Mucosa of rectum (tissue), 2 donors: ENCODE measurements around the gene CADM1.

Experiments used
- H3K27ac ChIP-seq, 2 donors: one replicate each; pipeline ENCODE4 v1.7.0; 2013; ENCODE audit warnings: inconsistent platforms in 2 of 2, low read depth in 2 of 2, low read length in 2 of 2
- H3K27me3 ChIP-seq, 2 donors: one replicate each; pipeline ENCODE4 v1.7.0; 2013; ENCODE audit warnings: low read length in 2 of 2; ENCODE audit not compliant: control insufficient read depth in 2 of 2, insufficient read depth in 2 of 2
- H3K36me3 ChIP-seq, 2 donors: one replicate each; pipeline ENCODE4 v1.7.0; 2013; ENCODE audit warnings: low read length in 2 of 2; ENCODE audit not compliant: control insufficient read depth in 2 of 2, insufficient read depth in 2 of 2
- H3K4me1 ChIP-seq, 2 donors: one replicate each; pipeline ENCODE4 v1.7.0; 2013; ENCODE audit warnings: low read length in 2 of 2, mild to moderate bottlenecking in 1 of 2; ENCODE audit not compliant: control insufficient read depth in 2 of 2, insufficient read depth in 2 of 2
- H3K4me3 ChIP-seq, 2 donors: one replicate each; pipeline ENCODE4 v1.7.0; 2013; ENCODE audit warnings: low read length in 2 of 2
- H3K9ac ChIP-seq, 2 donors: one replicate each; pipeline ENCODE4 v1.7.0; 2013; ENCODE audit warnings: low read length in 2 of 2, low read depth in 1 of 2, mild to moderate bottlenecking in 1 of 2
- H3K9me3 ChIP-seq, 2 donors: one replicate each; pipeline ENCODE4 v1.7.0; 2013; ENCODE audit warnings: low read length in 2 of 2; ENCODE audit not compliant: control insufficient read depth in 2 of 2
- donor health status: healthy.
- donor health status: Normal muscosa, but diverticular disease.

CADM1 gene

DNA sequence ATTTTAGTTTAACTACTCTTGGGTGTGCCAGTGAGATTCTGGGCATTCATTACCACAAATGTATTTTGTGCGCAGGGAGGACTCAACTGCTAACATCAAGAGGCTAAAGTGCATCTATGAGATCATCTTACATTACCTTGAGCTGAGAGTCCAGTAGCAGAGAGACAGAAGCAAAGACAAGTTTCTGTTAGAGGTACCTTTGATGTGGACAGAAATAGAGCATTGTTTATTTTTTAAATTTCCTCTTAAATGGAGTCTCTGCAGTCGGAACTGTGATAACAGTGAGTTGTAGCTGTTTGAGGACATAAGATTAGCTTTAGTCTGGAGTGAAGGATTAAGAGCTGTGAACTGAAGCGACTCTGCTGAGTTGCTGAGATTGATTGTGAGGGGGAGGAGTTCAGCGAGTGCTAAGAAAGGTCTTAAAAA is 297.0 kb downstream of the CADM1 start:
- Histone ChIP-seq H3K4me3 (no peak overlapping the region), H3K4me1 (peaks cover 0 to 9% of the 10 kb centered on the region in 2 donors), H3K9ac (no peak overlapping the region), H3K27me3 (no peaks in the 10 kb centered on the region), H3K27ac (no peak overlapping the region), H3K9me3 (no peaks in the 10 kb centered on the region), H3K36me3 (no peaks in the 10 kb centered on the region)

DNA sequence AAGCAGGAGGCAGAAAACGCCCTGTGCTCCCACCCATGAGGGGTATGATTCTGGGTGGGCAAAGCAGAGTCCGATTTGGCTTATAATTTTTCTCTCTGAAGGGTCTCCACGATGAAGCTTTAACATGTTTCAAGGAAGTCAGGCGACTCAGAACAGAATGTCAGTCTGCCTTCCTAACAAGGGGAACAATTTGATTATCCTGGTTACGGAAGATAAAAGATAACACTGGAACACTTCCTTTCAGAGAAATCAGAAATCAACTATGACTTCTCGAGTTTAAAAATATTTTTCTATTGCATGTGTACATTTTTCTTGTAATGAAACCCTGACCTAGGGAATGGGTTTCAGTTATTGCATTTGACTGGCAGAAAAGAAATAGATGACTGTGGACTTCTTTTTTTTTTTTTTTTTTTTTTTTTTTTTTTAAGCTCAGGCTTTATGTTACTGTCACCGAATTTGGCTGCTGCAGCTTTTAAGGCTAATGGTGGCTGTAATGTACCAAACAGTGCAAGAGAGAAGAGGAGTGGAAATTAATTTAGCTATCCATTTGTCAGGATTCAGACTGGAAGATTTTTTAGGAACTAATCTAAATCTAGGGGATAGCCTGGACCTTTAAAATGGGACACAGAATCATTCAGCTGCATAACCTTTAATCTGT is 297.7 kb downstream of the CADM1 start:
- H3K9me3 ChIP-seq, result no peaks in the 10 kb centered on the region
- H3K27ac ChIP-seq, result no peak overlapping the region
- H3K4me3 ChIP-seq, result no peak overlapping the region
- no peaks in the 10 kb centered on the region for H3K36me3 ChIP-seq
- H3K4me1 ChIP-seq, result peaks cover 0 to 9% of the 10 kb centered on the region in 2 donors
- H3K27me3 ChIP-seq, result no peaks in the 10 kb centered on the region
- no peak overlapping the region for H3K9ac ChIP-seq

DNA sequence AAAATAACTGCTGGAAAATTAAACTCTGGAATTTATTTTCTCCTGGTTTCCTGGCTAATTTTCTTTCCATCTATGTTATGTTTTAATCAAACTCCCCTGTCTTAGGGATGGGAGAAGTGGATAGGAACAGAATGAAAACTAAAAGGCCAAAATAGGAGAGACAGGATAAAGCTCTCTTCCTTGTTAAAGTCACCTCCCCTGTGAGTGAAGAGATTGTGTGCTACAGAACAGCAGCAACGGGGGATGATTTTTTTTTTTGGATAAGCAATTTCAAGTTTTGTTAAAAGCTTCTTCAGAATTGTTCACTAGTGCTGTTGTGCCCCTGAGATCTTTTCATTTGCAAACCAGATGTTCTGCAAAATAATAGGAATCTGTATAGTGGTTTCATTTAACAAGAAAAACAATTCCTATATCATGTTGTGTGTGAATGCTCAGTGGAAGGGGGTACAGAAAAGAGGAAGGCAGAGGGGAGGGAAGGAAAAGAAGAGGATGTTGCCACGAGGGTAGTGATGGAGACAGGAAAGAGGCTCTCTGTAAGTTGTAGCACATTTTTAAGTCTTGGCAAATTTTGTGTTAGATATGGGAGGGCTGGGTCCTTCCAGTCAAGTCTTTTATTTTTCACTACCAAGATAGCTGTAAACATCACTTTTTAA is 301.2 kb downstream of the CADM1 start:
- Histone ChIP-seq H3K36me3 (no peaks in the 10 kb centered on the region), H3K9ac (no peak overlapping the region), H3K27me3 (no peaks in the 10 kb centered on the region), H3K4me3 (no peak overlapping the region), H3K27ac (no peak overlapping the region), H3K9me3 (no peaks in the 10 kb centered on the region), H3K4me1 (peaks cover 0 to 8% of the 10 kb centered on the region in 2 donors)

DNA sequence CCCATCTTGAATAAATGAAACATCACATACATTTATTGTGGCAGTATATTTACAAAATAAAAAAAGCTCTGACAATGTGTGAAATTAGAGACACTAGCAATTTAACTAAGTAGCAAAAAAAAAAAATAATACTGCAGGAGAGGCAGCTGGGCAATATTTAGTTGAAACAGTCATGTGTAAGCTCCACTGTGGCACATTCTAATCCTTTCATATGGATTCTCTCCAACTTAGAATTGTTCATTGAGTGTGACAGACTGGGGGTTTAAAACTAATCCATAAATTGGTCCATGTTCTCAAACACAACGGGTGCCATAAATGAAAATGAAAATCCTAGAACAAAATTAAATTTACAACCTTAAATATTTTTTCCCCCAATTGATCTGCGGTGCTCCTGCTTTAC is 302.1 kb downstream of the CADM1 start:
- Histone ChIP-seq H3K27ac (no peak overlapping the region), H3K27me3 (no peaks in the 10 kb centered on the region), H3K4me1 (no peaks in the 10 kb centered on the region), H3K4me3 (no peak overlapping the region), H3K9me3 (no peaks in the 10 kb centered on the region), H3K9ac (no peak overlapping the region), H3K36me3 (no peaks in the 10 kb centered on the region)

DNA sequence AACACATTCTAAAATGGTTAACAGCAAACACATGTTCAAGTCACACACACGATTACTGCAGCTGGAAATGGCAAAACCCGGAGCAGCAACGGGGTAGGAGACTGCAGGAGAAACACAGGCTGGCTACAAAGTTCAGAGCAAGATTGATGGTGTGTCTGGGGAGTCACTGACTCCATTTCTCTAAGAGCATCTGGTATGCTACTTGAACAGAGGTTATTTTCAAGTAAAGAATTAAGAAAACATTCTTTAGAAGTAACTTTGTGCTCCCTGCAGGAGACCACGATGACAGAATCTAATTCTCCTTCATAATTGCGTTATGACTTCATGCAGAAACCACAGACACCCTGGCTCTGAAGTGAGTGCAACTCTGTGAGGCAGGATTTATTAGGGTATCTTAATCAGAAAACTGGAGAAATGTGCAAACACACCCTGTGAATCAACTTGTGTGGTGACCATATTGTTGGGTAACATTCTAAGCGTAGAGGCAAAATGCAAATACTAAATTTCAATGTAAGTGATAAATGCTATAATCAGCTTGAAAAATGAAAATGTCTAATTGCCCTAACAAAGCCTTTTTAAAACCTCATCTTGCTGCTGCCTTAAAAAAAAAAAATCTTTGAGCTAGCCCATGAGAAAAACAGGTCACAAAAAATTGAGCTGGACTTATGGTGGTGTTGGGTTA is 303.0 kb downstream of the CADM1 start:
- no peaks in the 10 kb centered on the region for H3K9me3 ChIP-seq
- H3K4me3 ChIP-seq, result no peak overlapping the region
- H3K27me3 ChIP-seq, result no peaks in the 10 kb centered on the region
- H3K4me1 ChIP-seq, result no peaks in the 10 kb centered on the region
- no peaks in the 10 kb centered on the region for H3K36me3 ChIP-seq
- no peak overlapping the region for H3K27ac ChIP-seq
- no peak overlapping the region for H3K9ac ChIP-seq

DNA sequence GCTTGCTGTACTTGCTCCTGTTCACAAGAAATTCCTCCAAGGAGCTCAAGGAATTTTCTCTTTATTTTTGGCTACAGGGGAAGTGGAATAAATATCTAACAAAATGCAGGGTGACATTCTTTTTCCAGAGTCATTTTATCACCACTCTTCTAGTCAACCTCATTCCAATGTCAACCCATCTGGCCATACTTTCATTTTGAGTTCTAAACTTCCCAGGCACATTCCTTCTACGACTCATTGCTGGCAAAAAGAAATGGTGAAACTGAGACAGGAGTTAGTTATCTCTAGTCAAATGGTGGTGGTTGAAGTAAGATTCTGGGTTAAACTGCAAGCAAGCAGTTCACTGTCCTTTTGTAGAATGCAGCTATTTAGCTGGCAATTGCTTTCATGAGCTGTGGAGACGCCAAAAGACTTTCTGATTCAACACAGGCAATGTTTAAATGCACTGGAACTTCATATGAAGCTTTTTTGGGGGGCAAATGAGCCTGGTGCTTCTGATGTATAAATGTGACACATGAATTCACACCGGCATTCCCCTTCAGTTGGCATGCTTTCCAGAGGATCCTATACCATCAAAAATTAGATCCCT is 304.6 kb downstream of the CADM1 start:
- Histone ChIP-seq H3K36me3 (no peaks in the 10 kb centered on the region), H3K4me3 (no peak overlapping the region), H3K9me3 (no peaks in the 10 kb centered on the region), H3K4me1 (no peaks in the 10 kb centered on the region), H3K9ac (no peak overlapping the region), H3K27ac (no peak overlapping the region), H3K27me3 (no peaks in the 10 kb centered on the region)

DNA sequence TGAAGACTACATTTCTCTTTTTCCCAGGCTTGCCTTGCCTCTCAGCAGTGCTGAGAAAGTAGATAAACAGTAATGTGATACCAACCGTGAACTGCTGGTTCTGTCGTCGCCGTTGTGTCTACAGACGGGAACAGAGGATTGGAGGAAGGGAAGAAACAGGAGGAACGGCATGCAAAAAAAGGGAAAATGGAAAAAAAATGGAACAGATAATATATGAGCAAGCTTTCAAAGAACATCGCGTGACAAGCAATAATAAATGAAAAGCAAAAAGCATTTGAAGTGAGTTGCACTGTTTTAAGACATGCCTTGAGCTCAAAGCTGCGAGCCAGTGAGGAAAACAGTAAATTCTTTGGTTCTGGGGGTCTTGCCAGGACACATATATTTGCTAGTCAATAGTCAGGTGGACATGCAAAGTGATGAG is 305.9 kb downstream of the CADM1 start:
- Histone ChIP-seq H3K4me1 (no peaks in the 10 kb centered on the region), H3K27me3 (no peaks in the 10 kb centered on the region), H3K9me3 (no peaks in the 10 kb centered on the region), H3K27ac (no peak overlapping the region), H3K36me3 (no peaks in the 10 kb centered on the region), H3K4me3 (no peak overlapping the region), H3K9ac (no peak overlapping the region)

DNA sequence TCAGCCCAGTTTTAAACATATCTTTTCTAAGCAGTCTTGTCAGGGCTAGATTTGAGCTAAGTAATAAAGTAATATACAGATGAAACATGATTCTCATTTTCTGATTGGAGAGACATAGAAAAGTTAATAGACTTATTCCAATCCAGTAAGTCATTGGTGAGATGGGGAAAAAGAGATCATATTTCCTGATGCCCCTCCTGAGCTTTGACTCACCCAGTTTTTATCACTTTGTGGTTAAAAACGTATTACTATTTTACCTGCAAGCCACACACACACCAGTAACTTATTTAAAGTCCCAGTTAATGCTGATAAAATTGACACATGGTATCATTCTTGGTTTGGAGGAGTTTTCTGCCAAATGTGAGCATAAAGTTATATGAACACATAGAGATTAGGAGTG is 306.8 kb downstream of the CADM1 start:
- no peak overlapping the region for H3K9ac ChIP-seq
- H3K4me1 ChIP-seq, result no peaks in the 10 kb centered on the region
- no peaks in the 10 kb centered on the region for H3K27me3 ChIP-seq
- H3K9me3 ChIP-seq, result no peaks in the 10 kb centered on the region
- H3K36me3 ChIP-seq, result no peaks in the 10 kb centered on the region
- no peak overlapping the region for H3K4me3 ChIP-seq
- no peak overlapping the region for H3K27ac ChIP-seq

DNA sequence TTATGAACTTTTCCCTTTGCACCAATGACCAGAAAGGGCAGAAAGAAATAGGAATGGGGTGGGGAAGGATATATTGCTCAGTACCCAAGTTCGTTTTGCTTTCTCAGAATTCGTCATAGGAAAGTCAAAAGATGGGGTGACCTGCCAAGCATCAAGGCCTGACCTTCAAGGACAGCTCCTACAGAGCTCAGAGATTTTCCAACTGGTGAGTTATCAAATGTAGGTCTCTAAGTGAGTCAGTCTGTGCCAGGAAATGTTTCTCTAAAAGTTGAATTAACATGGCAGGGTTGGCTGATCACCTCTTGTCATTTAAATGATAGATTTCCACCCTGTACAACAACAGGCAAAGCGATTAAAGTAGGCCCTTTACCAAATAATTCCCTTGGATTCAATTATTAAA is 307.2 kb downstream of the CADM1 start:
- H3K36me3 ChIP-seq, result no peaks in the 10 kb centered on the region
- H3K4me1 ChIP-seq, result no peaks in the 10 kb centered on the region
- H3K9me3 ChIP-seq, result no peaks in the 10 kb centered on the region
- no peak overlapping the region for H3K4me3 ChIP-seq
- H3K9ac ChIP-seq, result no peak overlapping the region
- no peak overlapping the region for H3K27ac ChIP-seq
- no peaks in the 10 kb centered on the region for H3K27me3 ChIP-seq

DNA sequence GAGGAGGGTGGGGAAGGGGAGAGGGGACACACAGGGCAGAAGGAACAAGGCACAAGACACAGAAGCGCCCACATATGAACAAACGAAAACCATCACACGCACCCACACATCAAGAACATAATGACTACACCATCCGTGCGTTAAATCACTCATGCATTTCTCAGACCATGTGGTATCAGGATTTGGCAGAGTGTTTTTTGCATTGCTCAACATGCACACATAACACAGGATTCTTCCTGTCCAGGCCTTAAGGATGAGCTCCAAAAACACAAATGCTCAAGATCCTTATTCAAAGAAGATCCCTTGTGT is 309.5 kb downstream of the CADM1 start:
- no peak overlapping the region for H3K4me3 ChIP-seq

More for the DNA sequence above, 309.5 kb downstream of the CADM1 start:
- no peaks in the 10 kb centered on the region for H3K36me3 ChIP-seq
- peak overlapping the region in 1 of 2 donors; percentile 35 for H3K27ac ChIP-seq
- H3K4me1 ChIP-seq, result no peaks in the 10 kb centered on the region
- no peaks in the 10 kb centered on the region for H3K27me3 ChIP-seq
- H3K9ac ChIP-seq, result no peak overlapping the region
- H3K9me3 ChIP-seq, result no peaks in the 10 kb centered on the region
